NCI-H1417 (cell line): ENCODE data around the gene NCMAP.

Source experiments
- DNase-seq, 3 experiments: peaks; one replicate each; lab custom pipeline; 2025; lab: John Stamatoyannopoulos, UW

The NCMAP gene

GRCh38 chr1:24570265-24571125 is 14.6 kb downstream of the NCMAP start:
- DNase-seq: no peak

- DNase-seq: no peak
Observed at GRCh38 chr1:24572301-24572700, 16.4 kb downstream of the NCMAP start.

- DNase-seq: no peak
Observed at GRCh38 chr1:24575905-24576587, 20.2 kb downstream of the NCMAP start.

- DNase-seq: no peak
Observed at GRCh38 chr1:24578846-24579245, 23.0 kb downstream of the NCMAP start.

- DNase-seq: no peak
Observed at GRCh38 chr1:24580756-24581155, 24.9 kb downstream of the NCMAP start.

- DNase-seq: no peak
Observed at GRCh38 chr1:24584171-24584647, 28.3 kb downstream of the NCMAP start.

GRCh38 chr1:24586119-24586518 is 30.2 kb downstream of the NCMAP start:
- DNase-seq: no peak

GRCh38 chr1:24586970-24587820 is 31.3 kb downstream of the NCMAP start:
- peak; percentile 33 to 77 (median 75) for DNase-seq

GRCh38 chr1:24588573-24588972 is 32.7 kb downstream of the NCMAP start:
- DNase-seq: no peak

GRCh38 chr1:24589200-24589599 is 33.3 kb downstream of the NCMAP start:
- no peak for DNase-seq

GRCh38 chr1:24591781-24592180 is 35.9 kb downstream of the NCMAP start:
- DNase-seq: no peak

GRCh38 chr1:24594328-24594598 is 38.4 kb downstream of the NCMAP start:
- peak in 1 of 3 experiments; percentile 78 for DNase-seq

- no peak for DNase-seq
Observed at GRCh38 chr1:24596401-24596880, 40.6 kb downstream of the NCMAP start.

GRCh38 chr1:24599265-24599664 is 43.4 kb downstream of the NCMAP start:
- DNase-seq: no peak

- no peak for DNase-seq
Observed at GRCh38 chr1:24600551-24600950, 44.7 kb downstream of the NCMAP start.

- DNase-seq: no peak
Observed at GRCh38 chr1:24605534-24606295, 49.8 kb downstream of the NCMAP start.

- DNase-seq: no peak
Observed at GRCh38 chr1:24606296-24606605, 50.4 kb downstream of the NCMAP start.

- no peak for DNase-seq
Observed at GRCh38 chr1:24606621-24607020, 50.7 kb downstream of the NCMAP start.

GRCh38 chr1:24609949-24610517 is 54.1 kb downstream of the NCMAP start:
- DNase-seq: no peak

- no peak for DNase-seq
Observed at GRCh38 chr1:24619376-24619775, 63.5 kb downstream of the NCMAP start.

- no peak for DNase-seq
Observed at GRCh38 chr1:24620678-24621077, 64.8 kb downstream of the NCMAP start.
